GM23248 (cell line): Measurements from ENCODE around the gene EIF3A.

Experiments used
- EZH2 ChIP-seq: fragments of 200-600 bp; sonication (generic); IDR thresholded peaks from 2 replicates; pipeline ENCODE4 v1.6.1; 2018; ENCODE audit warnings: antibody characterized with exemption, mild to moderate bottlenecking; ENCODE audit not compliant: insufficient read depth, poor library complexity, severe bottlenecking
- EZH2phosphoT487 ChIP-seq: fragments of 200-600 bp; sonication (generic); IDR thresholded peaks from 2 replicates; pipeline ENCODE4 v1.6.1; 2018; ENCODE audit warnings: antibody characterized with exemption, moderate library complexity, mild to moderate bottlenecking, low read depth; ENCODE audit not compliant: insufficient read depth

- no peak for TF ChIP-seq EZH2phosphoT487
- no peak for TF ChIP-seq EZH2
These were observed 35.1 kb downstream of the EIF3A start for GRCh38 chr10:119045561-119045960.
